GM19025 (cell line): ENCODE measurements around the gene SLIT1.

ENCODE experiments used
- ATAC-seq: cut with Tn5 transposase; IDR thresholded peaks from one replicate; pipeline ENCODE4 v1.9.1; 2021; ENCODE audit warnings: mild to moderate bottlenecking, low read depth, moderate library complexity; ENCODE audit not compliant: unreplicated experiment

Gene SLIT1

GRCh38 chr10:97144297-97144696 lies 41.5 kb downstream of the SLIT1 start:
- ATAC-seq: no peak

GRCh38 chr10:97142834-97143233 lies 42.9 kb downstream of the SLIT1 start:
- no peak for ATAC-seq

GRCh38 chr10:97140902-97141745 lies 44.6 kb downstream of the SLIT1 start:
- ATAC-seq: no peak

GRCh38 chr10:97140049-97140846 lies 45.5 kb downstream of the SLIT1 start:
- ATAC-seq: no peak

- ATAC-seq: no peak
Measured at GRCh38 chr10:97139651-97140048, 46.1 kb downstream of the SLIT1 start.

GRCh38 chr10:97138846-97139245 lies 46.9 kb downstream of the SLIT1 start:
- ATAC-seq: no peak

- no peak for ATAC-seq
Measured at GRCh38 chr10:97138174-97138573, 47.6 kb downstream of the SLIT1 start.

GRCh38 chr10:97136756-97137155 lies 49.0 kb downstream of the SLIT1 start:
- no peak for ATAC-seq

GRCh38 chr10:97135464-97135863 lies 50.3 kb downstream of the SLIT1 start:
- no peak for ATAC-seq

GRCh38 chr10:97134983-97135382 lies 50.8 kb downstream of the SLIT1 start:
- ATAC-seq: no peak

- no peak for ATAC-seq
Measured at GRCh38 chr10:97134110-97134509, 51.6 kb downstream of the SLIT1 start.

- ATAC-seq: no peak
Measured at GRCh38 chr10:97132273-97132672, 53.5 kb downstream of the SLIT1 start.

- ATAC-seq: no peak
Measured at GRCh38 chr10:97131666-97132065, 54.1 kb downstream of the SLIT1 start.

GRCh38 chr10:97131181-97131628 lies 54.6 kb downstream of the SLIT1 start:
- no peak for ATAC-seq

GRCh38 chr10:97129666-97130065 lies 56.1 kb downstream of the SLIT1 start:
- no peak for ATAC-seq

- no peak for ATAC-seq
Measured at GRCh38 chr10:97128516-97129154, 57.1 kb downstream of the SLIT1 start.

GRCh38 chr10:97128039-97128492 lies 57.7 kb downstream of the SLIT1 start:
- ATAC-seq: no peak

GRCh38 chr10:97127509-97127908 lies 58.2 kb downstream of the SLIT1 start:
- no peak for ATAC-seq

GRCh38 chr10:97124211-97124610 lies 61.5 kb downstream of the SLIT1 start:
- no peak for ATAC-seq

- ATAC-seq: no peak
Measured at GRCh38 chr10:97123765-97124164, 62.0 kb downstream of the SLIT1 start.

GRCh38 chr10:97121041-97121440 lies 64.7 kb downstream of the SLIT1 start:
- no peak for ATAC-seq
